ENCODE data around the gene FCRLA.

Gene FCRLA

DNA sequence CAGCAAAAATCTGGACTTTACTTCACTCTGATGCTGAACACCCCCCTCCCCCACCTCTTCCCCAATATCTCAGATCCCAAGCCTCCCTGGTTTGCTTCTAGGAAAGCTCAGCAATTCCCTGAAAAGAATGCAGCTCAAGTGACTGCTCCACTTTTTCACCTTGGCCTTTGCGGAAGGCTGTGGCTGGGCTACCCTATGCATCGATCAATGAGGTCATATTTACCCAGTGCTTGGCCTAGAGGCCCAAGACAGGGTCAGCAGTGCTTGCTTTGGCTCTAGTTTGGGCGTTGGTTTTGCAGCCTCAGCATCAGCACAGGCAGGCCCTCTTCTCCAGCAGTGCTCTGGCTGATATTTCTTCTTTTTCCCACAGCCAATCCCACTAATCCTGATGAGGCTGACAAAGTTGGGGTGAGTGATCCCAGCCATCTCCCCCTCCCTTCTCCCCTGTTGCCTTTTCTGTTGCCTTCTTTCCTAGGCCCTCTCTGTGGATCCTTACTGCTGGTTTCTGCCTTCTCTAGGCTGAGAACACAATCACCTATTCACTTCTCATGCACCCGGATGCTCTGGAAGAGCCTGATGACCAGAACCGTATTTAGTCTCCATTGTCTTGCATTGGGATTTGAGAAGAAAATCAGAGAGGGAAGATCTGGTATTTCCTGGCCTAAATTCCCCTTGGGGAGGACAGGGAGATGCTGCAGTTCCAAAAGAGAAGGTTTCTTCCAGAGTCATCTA lies 29.9 kb upstream of the FCRLA start:
- H3K9me2 ChIP-seq (replicated peaks; ENCODE audit: low read depth, low read length): no peaks in the 10 kb centered on the region
- TF ChIP-seq EZH2phosphoT487 (IDR thresholded peaks at IDR 0.05; ENCODE audit: borderline replicate concordance): no peak
- TF ChIP-seq, protein P1, sequence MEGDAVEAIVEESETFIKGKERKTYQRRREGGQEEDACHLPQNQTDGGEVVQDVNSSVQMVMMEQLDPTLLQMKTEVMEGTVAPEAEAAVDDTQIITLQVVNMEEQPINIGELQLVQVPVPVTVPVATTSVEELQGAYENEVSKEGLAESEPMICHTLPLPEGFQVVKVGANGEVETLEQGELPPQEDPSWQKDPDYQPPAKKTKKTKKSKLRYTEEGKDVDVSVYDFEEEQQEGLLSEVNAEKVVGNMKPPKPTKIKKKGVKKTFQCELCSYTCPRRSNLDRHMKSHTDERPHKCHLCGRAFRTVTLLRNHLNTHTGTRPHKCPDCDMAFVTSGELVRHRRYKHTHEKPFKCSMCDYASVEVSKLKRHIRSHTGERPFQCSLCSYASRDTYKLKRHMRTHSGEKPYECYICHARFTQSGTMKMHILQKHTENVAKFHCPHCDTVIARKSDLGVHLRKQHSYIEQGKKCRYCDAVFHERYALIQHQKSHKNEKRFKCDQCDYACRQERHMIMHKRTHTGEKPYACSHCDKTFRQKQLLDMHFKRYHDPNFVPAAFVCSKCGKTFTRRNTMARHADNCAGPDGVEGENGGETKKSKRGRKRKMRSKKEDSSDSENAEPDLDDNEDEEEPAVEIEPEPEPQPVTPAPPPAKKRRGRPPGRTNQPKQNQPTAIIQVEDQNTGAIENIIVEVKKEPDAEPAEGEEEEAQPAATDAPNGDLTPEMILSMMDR (conservative IDR thresholded peaks at IDR 0.05; ENCODE audit: low read length): no peak
- H3K36me3 ChIP-seq (ENCODE audit: insufficient read depth, low read length): no peaks in the 10 kb centered on the region

DNA sequence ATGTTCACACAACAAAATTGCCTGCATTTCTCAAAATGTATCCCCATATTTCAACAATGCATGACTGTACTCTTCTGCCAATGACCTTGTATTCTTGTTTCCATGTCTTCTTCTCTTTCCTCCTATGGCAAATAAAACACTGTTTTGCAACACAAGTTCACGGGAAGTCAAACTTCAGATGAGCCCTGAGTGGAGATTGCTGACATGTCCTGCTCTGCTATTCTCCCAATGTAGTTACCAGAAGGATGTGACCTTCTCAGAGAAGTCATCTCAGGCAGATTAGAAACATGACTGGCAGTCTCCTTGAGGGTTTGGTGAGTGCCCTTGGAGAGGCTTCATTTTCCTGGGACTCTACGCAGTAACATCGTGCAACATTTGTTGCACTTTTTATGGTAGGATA lies 28.5 kb upstream of the FCRLA start:
- peaks cover 4% of the 10 kb centered on the region for H3K4me1 ChIP-seq (ENCODE audit: insufficient read depth, low read length, poor library complexity, severe bottlenecking)
- H3K4me3 ChIP-seq (ENCODE audit: low read length, poor library complexity, severe bottlenecking): no peak overlapping the region
- no peak overlapping the region for H2AFZ ChIP-seq (ENCODE audit: low read length)
- H3K79me2 ChIP-seq (ENCODE audit: insufficient read depth, low read length): no peaks in the 10 kb centered on the region
- no peaks in the 10 kb centered on the region for H3K27me3 ChIP-seq (ENCODE audit: insufficient read depth, low read length, poor library complexity, severe bottlenecking)
- no peaks in the 10 kb centered on the region for H3F3A ChIP-seq (ENCODE audit: low read depth)
- H3K4me2 ChIP-seq (ENCODE audit: low read depth, low read length, poor library complexity, severe bottlenecking): no peak overlapping the region
- no peak overlapping the region for H3K9ac ChIP-seq (ENCODE audit: low read depth, low read length, poor library complexity, severe bottlenecking)
- no peaks in the 10 kb centered on the region for H3K36me3 ChIP-seq (ENCODE audit: insufficient read depth, low read length)
- no peaks in the 10 kb centered on the region for H4K20me1 ChIP-seq (ENCODE audit: insufficient read depth, low read length, poor library complexity, severe bottlenecking)
- TF ChIP-seq EZH2phosphoT487 (IDR thresholded peaks at IDR 0.05; ENCODE audit: borderline replicate concordance): no peak
- H3K9me3 ChIP-seq (ENCODE audit: insufficient read depth, low read depth, low read length): no peaks in the 10 kb centered on the region
- H3K9me2 ChIP-seq (replicated peaks; ENCODE audit: low read depth, low read length): no peaks in the 10 kb centered on the region

More for the DNA sequence above, 29.9 kb upstream of the FCRLA start:
- H3K9ac ChIP-seq (ENCODE audit: low read depth, low read length, poor library complexity, severe bottlenecking): no peak overlapping the region
- no peaks in the 10 kb centered on the region for H4K20me1 ChIP-seq (ENCODE audit: insufficient read depth, low read length, poor library complexity, severe bottlenecking)
- no peak overlapping the region for H3K4me3 ChIP-seq (ENCODE audit: low read length, poor library complexity, severe bottlenecking)
- no peaks in the 10 kb centered on the region for H3K9me3 ChIP-seq (ENCODE audit: insufficient read depth, low read depth, low read length)
- no peaks in the 10 kb centered on the region for H3K79me2 ChIP-seq (ENCODE audit: insufficient read depth, low read length)
- H3F3A ChIP-seq (ENCODE audit: low read depth): no peaks in the 10 kb centered on the region
- no peak overlapping the region for H3K4me2 ChIP-seq (ENCODE audit: low read depth, low read length, poor library complexity, severe bottlenecking)
- H2AFZ ChIP-seq (ENCODE audit: low read length): no peak overlapping the region
- H3K4me1 ChIP-seq (ENCODE audit: insufficient read depth, low read length, poor library complexity, severe bottlenecking): peaks cover 4% of the 10 kb centered on the region
- no peaks in the 10 kb centered on the region for H3K27me3 ChIP-seq (ENCODE audit: insufficient read depth, low read length, poor library complexity, severe bottlenecking)

DNA sequence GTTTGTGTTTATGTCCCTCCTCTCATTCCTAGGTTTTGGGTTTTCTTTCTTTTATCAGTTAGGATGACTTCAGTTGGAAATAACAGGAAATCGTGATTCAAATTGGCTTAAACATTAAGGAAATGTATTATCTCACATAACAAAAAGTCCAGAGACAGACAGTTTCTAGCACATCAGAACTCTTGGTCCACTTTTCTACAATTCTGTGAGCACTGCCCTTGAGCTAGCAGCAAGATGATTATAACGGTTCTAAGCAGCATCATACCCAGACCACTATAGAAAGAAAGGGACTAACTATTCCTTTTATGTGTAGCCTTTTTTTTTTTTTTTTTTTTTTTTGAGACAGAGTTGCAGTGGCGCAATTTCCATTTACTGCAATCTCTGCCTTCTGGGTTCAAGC lies 25.1 kb upstream of the FCRLA start:
- H2AFZ ChIP-seq (ENCODE audit: low read length): no peak overlapping the region
- no peaks in the 10 kb centered on the region for H4K20me1 ChIP-seq (ENCODE audit: insufficient read depth, low read length, poor library complexity, severe bottlenecking)

More for the DNA sequence above, 25.1 kb upstream of the FCRLA start:
- no peaks in the 10 kb centered on the region for H3F3A ChIP-seq (ENCODE audit: low read depth)
- no peaks in the 10 kb centered on the region for H3K9me2 ChIP-seq (replicated peaks; ENCODE audit: low read depth, low read length)
- H3K36me3 ChIP-seq (ENCODE audit: insufficient read depth, low read length): no peaks in the 10 kb centered on the region
- H3K79me2 ChIP-seq (ENCODE audit: insufficient read depth, low read length): no peaks in the 10 kb centered on the region
- peaks cover 4% of the 10 kb centered on the region for H3K4me1 ChIP-seq (ENCODE audit: insufficient read depth, low read length, poor library complexity, severe bottlenecking)
- TF ChIP-seq, protein P1 (conservative IDR thresholded peaks at IDR 0.05; ENCODE audit: low read length): no peak
- TF ChIP-seq EZH2phosphoT487 (IDR thresholded peaks at IDR 0.05; ENCODE audit: borderline replicate concordance): no peak
- H3K4me3 ChIP-seq (ENCODE audit: low read length, poor library complexity, severe bottlenecking): no peak overlapping the region
- no peaks in the 10 kb centered on the region for H3K27me3 ChIP-seq (ENCODE audit: insufficient read depth, low read length, poor library complexity, severe bottlenecking)
- no peak overlapping the region for H3K4me2 ChIP-seq (ENCODE audit: low read depth, low read length, poor library complexity, severe bottlenecking)
- no peaks in the 10 kb centered on the region for H3K9me3 ChIP-seq (ENCODE audit: insufficient read depth, low read depth, low read length)
- no peak overlapping the region for H3K9ac ChIP-seq (ENCODE audit: low read depth, low read length, poor library complexity, severe bottlenecking)

Measured in Loucy (cell line).